SK-N-SH treated with all-trans-retinoic acid at 6 μM for 48 hours (cell line): ENCODE data around the gene DCUN1D2.

Source experiments
- ATAC-seq: fragments of 200-7000 bp; cut with Tn5 transposase; 3 replicates; pipeline ENCODE4 v1.9.1; 2020; ENCODE audit warnings: mild to moderate bottlenecking, moderate library complexity
- CREB5 ChIP-seq: fragments of 250-450 bp; sonication (Bioruptor Pico); IDR thresholded peaks from 2 replicates; pipeline ENCODE4 v1.5.1; 2020; ENCODE audit warnings: low read depth, mild to moderate bottlenecking, moderate library complexity
- CSDC2 ChIP-seq: fragments of 250-450 bp; sonication (Bioruptor Pico); IDR thresholded peaks from 2 replicates; pipeline ENCODE4 v1.5.0; 2020; ENCODE audit warnings: mild to moderate bottlenecking, moderate library complexity
- ESRRG ChIP-seq: fragments of 250-450 bp; sonication (Bioruptor Pico); IDR thresholded peaks from 2 replicates; pipeline ENCODE4 v1.6.1; 2021; ENCODE audit warnings: mild to moderate bottlenecking
- GLIS3 ChIP-seq: fragments of 250-450 bp; sonication (Bioruptor Pico); IDR thresholded peaks from 2 replicates; pipeline ENCODE4 v1.5.0; 2020; ENCODE audit warnings: mild to moderate bottlenecking, moderate library complexity
- ISL1 ChIP-seq: fragments of 250-450 bp; sonication (Bioruptor Pico); IDR thresholded peaks from 2 replicates; pipeline ENCODE4 v2.1.2; 2022; ENCODE audit warnings: mild to moderate bottlenecking, moderate library complexity
- OSR1 ChIP-seq: fragments of 250-450 bp; sonication (Bioruptor Pico); IDR thresholded peaks from 2 replicates; pipeline ENCODE4 v1.8.0; 2022; ENCODE audit warnings: moderate library complexity, mild to moderate bottlenecking, inconsistent platforms
- PPARA ChIP-seq: fragments of 250-450 bp; sonication (Bioruptor Pico); IDR thresholded peaks from 2 replicates; pipeline ENCODE4 v1.5.0; 2020; ENCODE audit warnings: mild to moderate bottlenecking, borderline replicate concordance
- RARB ChIP-seq: fragments of 250-450 bp; sonication (Bioruptor Pico); IDR thresholded peaks from 2 replicates; pipeline ENCODE4 v1.8.0; 2021; ENCODE audit warnings: mild to moderate bottlenecking, moderate library complexity
- SNAI2 ChIP-seq: fragments of 250-450 bp; sonication (Bioruptor Pico); IDR thresholded peaks from 2 replicates; pipeline ENCODE4 v1.5.0; 2020; ENCODE audit warnings: mild to moderate bottlenecking, moderate library complexity
- TSHZ2 ChIP-seq: fragments of 250-450 bp; sonication (Bioruptor Pico); IDR thresholded peaks from 2 replicates; pipeline ENCODE4 v1.5.0; 2020; ENCODE audit warnings: mild to moderate bottlenecking, moderate library complexity
- ZC3H10 ChIP-seq: fragments of 250-450 bp; sonication (Bioruptor Pico); IDR thresholded peaks from 2 replicates; pipeline ENCODE4 v1.5.1; 2021; ENCODE audit warnings: mild to moderate bottlenecking, moderate library complexity
- ZFP3 ChIP-seq: fragments of 250-450 bp; sonication (Bioruptor Pico); IDR thresholded peaks from 2 replicates; pipeline ENCODE4 v1.5.0; 2020; ENCODE audit warnings: mild to moderate bottlenecking, moderate library complexity
- ZFP30 ChIP-seq: fragments of 450-650 bp; formaldehyde crosslinking; IDR thresholded peaks from 2 replicates; pipeline ENCODE4 v1.5.0; 2022; ENCODE audit warnings: mild to moderate bottlenecking, moderate library complexity
- ZNF565 ChIP-seq: fragments of 450-650 bp; formaldehyde crosslinking; conservative IDR thresholded peaks from 2 replicates; pipeline ENCODE4 v1.5.0; 2020; ENCODE audit warnings: low read depth, mild to moderate bottlenecking, moderate library complexity
- ZNF70 ChIP-seq: fragments of 450-650 bp; formaldehyde crosslinking; IDR thresholded peaks from 2 replicates; pipeline ENCODE4 v1.5.0; 2020; ENCODE audit warnings: mild to moderate bottlenecking, moderate library complexity
- ZNF8 ChIP-seq: fragments of 450-650 bp; formaldehyde crosslinking; IDR thresholded peaks from 2 replicates; pipeline ENCODE4 v1.5.0; 2020; ENCODE audit warnings: mild to moderate bottlenecking, moderate library complexity
- TF ChIP-seq, protein P1 (sequence below): fragments of 250-450 bp; sonication (Bioruptor Pico); IDR thresholded peaks from 2 replicates; pipeline ENCODE4 v1.5.1; 2021; ENCODE audit warnings: mild to moderate bottlenecking, moderate library complexity

The DCUN1D2 gene

GRCh38 chr13:113490496-113491417 is at the start of gene DCUN1D2:
DCUN1D2 (minus strand) TSS chr13:113490711; CDS start chr13:113490669, 42 bp downstream.
- ATAC-seq = peak; percentile 89

DNA sequence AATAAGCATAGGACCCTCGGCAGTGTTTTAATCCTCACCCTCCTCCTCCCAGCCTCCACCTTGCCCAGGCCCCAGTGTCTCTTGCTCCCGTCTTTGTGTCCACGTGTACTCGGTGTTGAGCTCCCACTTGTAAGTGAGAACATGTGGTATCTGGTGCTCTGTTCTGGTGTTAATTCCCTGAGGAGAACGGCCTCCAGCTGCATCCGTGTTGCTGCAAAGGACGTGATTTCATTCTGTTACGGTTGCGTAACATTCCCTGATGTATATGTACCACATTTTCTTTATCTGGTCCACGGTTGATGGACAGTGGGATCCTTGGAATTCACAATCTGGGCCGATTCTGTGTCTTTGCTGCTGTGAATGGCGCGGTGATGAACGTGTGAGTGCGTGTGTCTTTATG is 49.3 kb upstream of the DCUN1D2 start:
- ATAC-seq = no peak

More at GRCh38 chr13:113490496-113491417, at the start of gene DCUN1D2:
- TF ChIP-seq ZNF565 (CRISPR knock-in tag) = no peak
- TF ChIP-seq ZNF8 (CRISPR knock-in tag) = no peak
- TF ChIP-seq ESRRG (CRISPR knock-in tag) = no peak
- TF ChIP-seq ZFP3 (CRISPR knock-in tag) = peak; percentile 86; the same call in 1 of the 2 replicates
- peak; percentile 100 for TF ChIP-seq TSHZ2 (CRISPR knock-in tag)
- TF ChIP-seq GLIS3 (CRISPR knock-in tag) = no peak
- TF ChIP-seq SNAI2 (CRISPR knock-in tag) = peak; percentile 93; the same call in 1 of the 2 replicates
- TF ChIP-seq ISL1 (CRISPR knock-in tag) = no peak
- TF ChIP-seq ZC3H10 (CRISPR knock-in tag) = 0 out of 2 replicates have a peak, but pooled peaks have one; percentile 47
- TF ChIP-seq CSDC2 = peak; percentile 95

DNA sequence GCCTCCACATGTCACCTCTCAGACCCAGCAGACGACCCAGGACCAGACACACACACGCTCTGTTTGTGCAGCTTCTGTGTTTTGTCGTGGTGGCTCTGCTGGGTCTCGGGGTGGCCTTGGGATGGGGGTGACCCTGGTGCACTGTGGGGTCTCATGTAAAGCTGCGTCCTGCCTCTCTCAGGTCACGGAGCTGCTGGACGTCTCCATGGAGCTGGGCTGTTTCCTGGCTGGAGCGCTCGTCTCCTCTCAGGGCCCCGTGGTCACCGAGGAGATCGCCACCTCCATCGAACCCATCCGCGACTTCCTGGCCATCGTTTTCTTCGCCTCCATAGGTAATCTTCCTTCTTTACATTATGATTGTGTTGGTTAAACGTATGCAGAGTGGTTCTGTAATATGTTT is 48.7 kb upstream of the DCUN1D2 start:
- TF ChIP-seq RARB (no peak), ESRRG (CRISPR knock-in tag) (no peak), TSHZ2 (CRISPR knock-in tag) (no peak), PPARA (CRISPR knock-in tag) (no peak)
- TF ChIP-seq, protein P1, sequence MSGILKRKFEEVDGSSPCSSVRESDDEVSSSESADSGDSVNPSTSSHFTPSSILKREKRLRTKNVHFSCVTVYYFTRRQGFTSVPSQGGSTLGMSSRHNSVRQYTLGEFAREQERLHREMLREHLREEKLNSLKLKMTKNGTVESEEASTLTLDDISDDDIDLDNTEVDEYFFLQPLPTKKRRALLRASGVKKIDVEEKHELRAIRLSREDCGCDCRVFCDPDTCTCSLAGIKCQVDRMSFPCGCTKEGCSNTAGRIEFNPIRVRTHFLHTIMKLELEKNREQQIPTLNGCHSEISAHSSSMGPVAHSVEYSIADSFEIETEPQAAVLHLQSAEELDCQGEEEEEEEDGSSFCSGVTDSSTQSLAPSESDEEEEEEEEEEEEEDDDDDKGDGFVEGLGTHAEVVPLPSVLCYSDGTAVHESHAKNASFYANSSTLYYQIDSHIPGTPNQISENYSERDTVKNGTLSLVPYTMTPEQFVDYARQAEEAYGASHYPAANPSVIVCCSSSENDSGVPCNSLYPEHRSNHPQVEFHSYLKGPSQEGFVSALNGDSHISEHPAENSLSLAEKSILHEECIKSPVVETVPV (CRISPR knock-in tag) = no peak
- no peak for ATAC-seq

More for the DNA sequence above, 49.3 kb upstream of the DCUN1D2 start:
- no peak for TF ChIP-seq ZNF70 (CRISPR knock-in tag)
- TF ChIP-seq OSR1 (CRISPR knock-in tag) = no peak
- TF ChIP-seq CREB5 (CRISPR knock-in tag) = no peak
- TF ChIP-seq SNAI2 (CRISPR knock-in tag) = no peak
- no peak for TF ChIP-seq ZC3H10 (CRISPR knock-in tag)
- no peak for TF ChIP-seq TSHZ2 (CRISPR knock-in tag)
- TF ChIP-seq ZFP30 (CRISPR knock-in tag) = no peak
- TF ChIP-seq GLIS3 (CRISPR knock-in tag) = no peak
- no peak for TF ChIP-seq CSDC2
- TF ChIP-seq RARB = no peak
- TF ChIP-seq, all 23 proteins: peak for 0
